GM12878 (cell line): Measurements from ENCODE around the gene GPC2. TPM values are rescaled to one million over a fixed set of nuclear protein-coding genes. Genes with fewer than 3 reads are reported as not detected.

Experiments used
- ATAC-seq: fragments of 200-7000 bp; cut with Tn5 transposase; 3 replicates; pipeline ENCODE4 v1.9.1; 2020; ENCODE audit warnings: mild to moderate bottlenecking, moderate library complexity
- BruUV-seq: library from RNA; stranded (reverse); fragments of 400-500 nt; replicated peaks from 2 replicates; lab custom pipeline; 2021; lab: Mats Ljungman, UMichigan
- CTCF ChIA-PET: fragments of 300-600 bp; sonication (Branson Sonifier 250); formaldehyde crosslinking; extraction: SDS; loops from one replicate; lab custom pipeline; 2021; ENCODE audit warnings: inconsistent platforms; lab: Yijun Ruan, JAX
- POLR2A ChIA-PET: fragments of 350-600 bp; formaldehyde crosslinking; extraction: SDS; loops from one replicate; lab custom pipeline; 2021; ENCODE audit warnings: inconsistent platforms; lab: Charles Lee
- RAD21 ChIA-PET: fragments of 300-600 bp; sonication (Branson Sonifier 250); formaldehyde crosslinking; loops from one replicate; lab custom pipeline; 2023; ENCODE audit warnings: antibody characterized with exemption; ENCODE audit not compliant: unreplicated experiment; lab: Charles Lee
- SMC1A ChIA-PET: fragments of 300-600 bp; sonication (Branson Sonifier 250); formaldehyde crosslinking; loops from one replicate; lab custom pipeline; 2023; ENCODE audit not compliant: unreplicated experiment, uncharacterized antibody; lab: Charles Lee
- DNase-seq: peaks from one replicate; pipeline ENCODE4 v3.0.0-alpha.2; 2011; ENCODE audit warnings: low read depth, low spot score
- FAIRE-seq: peaks from 3 replicates; lab custom pipeline; 2011; peaks lifted over from hg19 to GRCh38; lab: Jason Lieb, UNC
- H2AFZ ChIP-seq: 2 replicates; pipeline ENCODE4 v1.6.0; 2011; ENCODE audit warnings: low read depth, low read length, control low read depth; ENCODE audit not compliant: control insufficient read depth
- H3K27ac ChIP-seq: 2 replicates; pipeline ENCODE4 v1.5.1; 2011; ENCODE audit warnings: control low read depth; ENCODE audit not compliant: control insufficient read depth, insufficient read depth
- H3K27me3 ChIP-seq, 2 experiments: replicated peaks in 1 of 2; 2 replicates each; pipeline versions ENCODE4 v1.6.0 to v1.6.1; 2011; ENCODE audit warnings: low read length in 1 of 2; ENCODE audit not compliant: control insufficient read depth in 2 of 2, insufficient read depth in 2 of 2
- H3K36me3 ChIP-seq, 2 experiments: 2 replicates each; pipeline ENCODE4 v1.5.1; 2011; ENCODE audit warnings: low read length in 1 of 2; ENCODE audit not compliant: control insufficient read depth in 2 of 2, insufficient read depth in 2 of 2
- H3K4me1 ChIP-seq: 2 replicates; pipeline ENCODE4 v1.6.1; 2011; ENCODE audit warnings: mild to moderate bottlenecking, low read length, moderate library complexity, mixed read lengths; ENCODE audit not compliant: control insufficient read depth, insufficient read depth
- H3K4me2 ChIP-seq: 2 replicates; pipeline ENCODE4 v1.6.0; 2011; ENCODE audit warnings: control low read depth; ENCODE audit not compliant: control insufficient read depth, insufficient read depth
- H3K4me3 ChIP-seq: fragments of 200-600 bp; sonication (generic); 2 replicates; pipeline ENCODE4 v1.5.1; 2016
- H3K79me2 ChIP-seq: 2 replicates; pipeline ENCODE4 v1.6.0; 2011; ENCODE audit warnings: low read length; ENCODE audit not compliant: control insufficient read depth, insufficient read depth
- H3K9ac ChIP-seq: 2 replicates; pipeline ENCODE4 v1.8.0; 2011; ENCODE audit warnings: low read length, control low read depth, mixed read lengths; ENCODE audit not compliant: control insufficient read depth, insufficient read depth
- H3K9me3 ChIP-seq: replicated peaks from 3 replicates; pipeline ENCODE4 v1.5.1; 2011; ENCODE audit warnings: mild to moderate bottlenecking, low read length; ENCODE audit not compliant: control insufficient read depth, insufficient read depth
- H4K20me1 ChIP-seq: 2 replicates; pipeline ENCODE4 v1.6.0; 2011; ENCODE audit not compliant: control insufficient read depth, insufficient read depth
- BCL3 ChIP-seq: IDR thresholded peaks from 2 replicates; pipeline ENCODE4 v1.6.1; 2011; ENCODE audit warnings: borderline replicate concordance, low read depth, mild to moderate bottlenecking, moderate library complexity, low read length; ENCODE audit not compliant: insufficient read depth, poor library complexity, severe bottlenecking
- CBFB ChIP-seq: IDR thresholded peaks from 2 replicates; pipeline ENCODE4 v1.6.1; 2016; ENCODE audit warnings: antibody characterized with exemption, low read depth
- CREM ChIP-seq: IDR thresholded peaks from 2 replicates; pipeline ENCODE4 v1.6.1; 2014; ENCODE audit warnings: antibody characterized with exemption, low read depth
- HCFC1 ChIP-seq: fragments of 150-350 bp; IDR thresholded peaks from 2 replicates; pipeline ENCODE4 v1.6.1; 2014; ENCODE audit warnings: low read length
- KLF5 ChIP-seq: fragments of 450-650 bp; IDR thresholded peaks from 2 replicates; pipeline ENCODE4 v1.6.1; 2014; ENCODE audit warnings: mild to moderate bottlenecking; ENCODE audit not compliant: partially characterized antibody
- MEF2A ChIP-seq: IDR thresholded peaks from 2 replicates; pipeline ENCODE4 v1.6.1; 2011; ENCODE audit warnings: low read depth, mild to moderate bottlenecking, low read length, moderate library complexity; ENCODE audit not compliant: insufficient read depth
- SPI1 ChIP-seq: IDR thresholded peaks from 2 replicates; pipeline ENCODE4 v1.6.1; 2011; ENCODE audit warnings: low read depth, mild to moderate bottlenecking, low read length, moderate library complexity, borderline replicate concordance; ENCODE audit not compliant: insufficient read depth
- WRNIP1 ChIP-seq: IDR thresholded peaks from 2 replicates; pipeline ENCODE4 v1.6.1; 2011; ENCODE audit warnings: low read depth, low read length, improper control_type of control experiment, borderline replicate concordance
- YBX1 ChIP-seq: fragments of 450-650 bp; IDR thresholded peaks from 2 replicates; pipeline ENCODE4 v1.6.1; 2016; ENCODE audit warnings: antibody characterized with exemption
- ZNF207 ChIP-seq: fragments of 450-650 bp; IDR thresholded peaks from 2 replicates; pipeline ENCODE4 v1.6.1; 2014; ENCODE audit warnings: antibody characterized with exemption, mild to moderate bottlenecking, borderline replicate concordance
- ZNF217 ChIP-seq: fragments of 450-650 bp; IDR thresholded peaks from 2 replicates; pipeline ENCODE4 v1.6.1; 2017; ENCODE audit warnings: antibody characterized with exemption, mild to moderate bottlenecking
- WGBS: methylation state at CpG from one replicate; pipeline ENCODE4 v1.1.6; 2016; ENCODE audit warnings: low lambda C conversion rate; ENCODE audit not compliant: insufficient replicate concordance, insufficient coverage; ENCODE audit errors: missing lambda C conversion rate; 5-methylcytosine and 5-hydroxymethylcytosine counted together
- in situ Hi-C: fragments of 300-500 bp; cut with MboI; formaldehyde crosslinking; loops from 9 replicates; pipeline ENCODE4 v1.14.3; 2018; ENCODE audit warnings: mixed read lengths
- intact Hi-C: fragments of 100-400 bp; cut with micrococcal nuclease; formaldehyde crosslinking; loops from one replicate; pipeline ENCODE4 v1.14.2; 2022; ENCODE audit not compliant: unreplicated experiment
- polyA plus RNA-seq, 11 experiments: library from polyadenylated mRNA; depleted of rRNA in 4 of 11; unstranded in 6 of 11; stranded (reverse) in 5 of 11; fragments of >200 nt; fragmentation: Nextera tagmentation in 4 of 11; fragmentation: Illumina TruSeq in 1 of 11; extraction: Ambion mirVana in 4 of 11; extraction: Trizol in 1 of 11; gene quantifications; 1 replicate in 1 of 11; 2 replicates in 10 of 11; pipeline versions ENCODE4 v1.2.1 to v1.2.3, GENCODE V29; 2011 to 2016; ENCODE audit warnings: inconsistent platforms in 2 of 11, missing spikeins in 2 of 11, low read depth in 1 of 11
- total RNA-seq, 4 experiments: library from RNA; depleted of rRNA in 3 of 4; stranded (reverse); fragments of >200 nt in 3 of 4; fragmentation: Illumina TruSeq in 1 of 4; extraction: Trizol in 1 of 4; gene quantifications; 2 replicates each; pipeline versions ENCODE4 v1.2.1 to v1.2.3, GENCODE V29; 2013 to 2021
- TF ChIP-seq, protein P1 (sequence below): IDR thresholded peaks from 2 replicates; pipeline ENCODE4 v1.6.1; 2012; ENCODE audit warnings: low read depth, low read length, improper control_type of control experiment

Gene GPC2
- total and polyA plus RNA-seq, 10 of the 15 experiments (the other 5 are each of a cell fraction or from before 2014, with no cell fraction given) = 0.19 to 6.3 (median 0.77) TPM

DNA sequence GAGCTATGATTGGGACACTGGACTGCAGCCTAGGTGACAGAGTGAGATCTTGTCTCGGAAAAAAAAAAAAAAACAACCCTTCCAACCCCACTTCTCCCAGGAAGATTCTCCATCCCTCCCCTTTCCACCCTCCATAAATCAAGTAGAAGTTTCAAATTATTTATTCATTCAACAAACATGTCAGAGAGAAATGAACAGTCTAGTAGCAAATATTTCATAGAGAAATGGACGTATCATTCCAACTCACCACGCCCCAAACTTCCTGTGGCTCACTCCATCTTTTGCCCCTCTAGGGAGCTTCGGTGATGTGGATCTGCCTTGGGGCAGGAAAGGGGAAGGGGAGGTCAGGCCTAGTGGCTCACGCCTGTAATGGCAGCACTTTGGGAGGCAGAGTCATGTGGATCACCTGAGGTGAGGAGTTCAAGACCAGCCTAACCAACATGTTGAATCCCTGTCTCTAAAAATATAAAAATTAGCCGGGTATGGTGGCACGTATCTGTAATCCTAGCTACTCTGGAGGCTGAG, 18.0 kb downstream of the GPC2 start:
- RAD21 ChIA-PET = interaction anchor here (0.9 kb wide), 1 partner anchor 9 kb away, joined by 3 read pairs; the partner anchor contains the start of gene GAL3ST4
- intact Hi-C loops = no loop called here

GRCh38 chr7:100158229-100159098, 18.7 kb downstream of the GPC2 start, which contains the start of gene TRAPPC14:
Gene TRAPPC14 (minus strand): TSS chr7:100158723. CDS start chr7:100158499, 224 bp downstream.
- WGBS = under 1% methylated on average over 73 of the region's 87 CpGs
- CTCF ChIA-PET = interaction anchor here (0.6 to 1.9 kb wide), 5 partner anchors 9 to 59 kb away, joined by 3 to 9 read pairs (median 6); partner anchors contain the start of genes GAL3ST4 and LAMTOR4
- Histone ChIP-seq H3K79me2 (peaks cover 11% of the 10 kb centered on the region), H3K4me3 (peak within 1 kb of the TSS; percentile 89), H3K4me1 (peaks cover 13% of the 10 kb centered on the region; the same call in 1 of the 2 replicates), H4K20me1 (no peaks in the 10 kb centered on the region), H3K9me3 (no peaks in the 10 kb centered on the region), H3K4me2 (peak within 1 kb of the TSS; percentile 95), H2AFZ (peak within 1 kb of the TSS; percentile 85), H3K27ac (peak within 1 kb of the TSS; percentile 77), H3K36me3 (peaks cover 0 to 15% of the 10 kb centered on the region in 2 experiments; a peak in 3 of 4 replicates), H3K9ac (peak within 1 kb of the TSS; percentile 80), H3K27me3 (no peaks in the 10 kb centered on the region)
- no TSS peak for BruUV-seq
- DNase-seq = no peak
- POLR2A ChIA-PET = interaction anchor here (0.5 to 3.7 kb wide), 8 partner anchors 9 to 99 kb away, joined by 3 to 28 read pairs (median 4); partner anchors contain the start of genes GAL3ST4 and LAMTOR4
- peak; percentile 86 for ATAC-seq
- in situ Hi-C loops = no loop called here
- SMC1A ChIA-PET = interaction anchor here (0.8 kb wide), 1 partner anchor 32 kb away, joined by 3 read pairs; no protein-coding TSS in a partner anchor
- intact Hi-C loops = no loop called here
- FAIRE-seq = peak; percentile 84
- RAD21 ChIA-PET = interaction anchor here (0.9 to 1.3 kb wide), 2 partner anchors 10 kb away, joined by 3 to 8 read pairs; partner anchors contain the start of genes GAL3ST4 and LAMTOR4
- TF ChIP-seq MEF2A (no peak), CREM (no peak), WRNIP1 (no peak), BCL3 (peak; percentile 47), ZNF207 (no peak), SPI1 (peak; percentile 73), CBFB (no peak), KLF5 (peak; percentile 61), HCFC1 (peak; percentile 49)
- TF ChIP-seq, protein P1, sequence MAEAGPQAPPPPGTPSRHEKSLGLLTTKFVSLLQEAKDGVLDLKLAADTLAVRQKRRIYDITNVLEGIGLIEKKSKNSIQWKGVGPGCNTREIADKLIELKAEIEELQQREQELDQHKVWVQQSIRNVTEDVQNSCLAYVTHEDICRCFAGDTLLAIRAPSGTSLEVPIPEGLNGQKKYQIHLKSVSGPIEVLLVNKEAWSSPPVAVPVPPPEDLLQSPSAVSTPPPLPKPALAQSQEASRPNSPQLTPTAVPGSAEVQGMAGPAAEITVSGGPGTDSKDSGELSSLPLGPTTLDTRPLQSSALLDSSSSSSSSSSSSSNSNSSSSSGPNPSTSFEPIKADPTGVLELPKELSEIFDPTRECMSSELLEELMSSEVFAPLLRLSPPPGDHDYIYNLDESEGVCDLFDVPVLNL = no peak

More for the DNA sequence above, 18.0 kb downstream of the GPC2 start:
- BruUV-seq = no TSS peak
- Histone ChIP-seq H3K79me2 (peaks cover 11% of the 10 kb centered on the region), H3K4me1 (peaks cover 13% of the 10 kb centered on the region; the same call in 1 of the 2 replicates), H4K20me1 (no peaks in the 10 kb centered on the region), H3K36me3 (peaks cover 0 to 13% of the 10 kb centered on the region in 2 experiments; a peak in 3 of 4 replicates), H3K9ac (peak overlapping the region; percentile 80), H2AFZ (peak overlapping the region; percentile 85), H3K27ac (peak overlapping the region; percentile 77; the same call in 1 of the 2 replicates), H3K4me2 (peak overlapping the region; percentile 64), H3K9me3 (no peaks in the 10 kb centered on the region), H3K27me3 (no peaks in the 10 kb centered on the region), H3K4me3 (peak overlapping the region; percentile 89)
- ChIA-PET POLR2A (interaction anchor here (0.6 to 3.7 kb wide), 6 partner anchors 9 to 98 kb away, joined by 3 to 28 read pairs (median 4); partner anchors contain the start of gene LAMTOR4), CTCF (interaction anchor here (0.6 to 1.9 kb wide), 3 partner anchors 9 to 26 kb away, joined by 3 to 7 read pairs (median 6); partner anchors contain the start of gene GAL3ST4), SMC1A (interaction anchor here (0.8 kb wide), 1 partner anchor 31 kb away, joined by 3 read pairs; no protein-coding TSS in a partner anchor)
- no peak for ATAC-seq
- FAIRE-seq = no peak
- DNase-seq = no peak
- in situ Hi-C loops = no loop called here
- 0 out of 2 replicates have a peak, but pooled peaks have one; percentile 46 for TF ChIP-seq YBX1
- no peak for TF ChIP-seq ZNF217
- WGBS = 43% methylated on average over 7 of the region's 7 CpGs
